H1 (cell line): ENCODE results near the gene ZNF808. TPM values are rescaled to one million over a fixed set of nuclear protein-coding genes. Genes with fewer than 3 reads are reported as not detected.

Experiments
- BCL11A ChIP-seq, 2 experiments: IDR thresholded peaks; one replicate each; pipeline ENCODE4 v1.6.1; 2011; ENCODE audit warnings: low read depth in 2 of 2, low read length in 2 of 2, mild to moderate bottlenecking in 2 of 2
- CBX5 ChIP-seq: fragments of 300-800, 300-1000 bp; sonication (generic); IDR thresholded peaks from 2 replicates; pipeline ENCODE4 v1.7.1; 2016; ENCODE audit warnings: antibody characterized with exemption, low read length, low read depth
- CEBPB ChIP-seq: IDR thresholded peaks from 2 replicates; pipeline ENCODE4 v1.6.1; 2012; ENCODE audit warnings: low read depth, low read length
- CHD1 ChIP-seq: IDR thresholded peaks from 2 replicates; pipeline ENCODE4 v1.6.1; 2012; ENCODE audit warnings: low read depth, low read length, improper control_type of control experiment
- EP300 ChIP-seq, 2 experiments: IDR thresholded peaks; 1 replicate in 1 of 2; 2 replicates in 1 of 2; pipeline ENCODE4 v1.6.1; 2011 to 2012; ENCODE audit warnings: low read depth in 2 of 2, low read length in 2 of 2, mild to moderate bottlenecking in 2 of 2, borderline replicate concordance in 1 of 2, inconsistent platforms in 1 of 2, moderate library complexity in 1 of 2
- HDAC6 ChIP-seq: IDR thresholded peaks from one replicate; pipeline ENCODE4 v1.7.1; 2012; ENCODE audit warnings: low read depth, mild to moderate bottlenecking, inconsistent platforms, low read length, moderate library complexity
- KDM1A ChIP-seq: fragments of 200-600, 300-600 bp; sonication (generic); IDR thresholded peaks from 2 replicates; pipeline ENCODE4 v1.7.1; 2016; ENCODE audit warnings: mild to moderate bottlenecking, low read length, borderline replicate concordance
- KDM4A ChIP-seq: IDR thresholded peaks from one replicate; pipeline ENCODE4 v1.7.1; 2012; ENCODE audit warnings: low read depth, mild to moderate bottlenecking, moderate library complexity, low read length, inconsistent platforms; ENCODE audit not compliant: severe bottlenecking
- KDM5A ChIP-seq: fragments of 200-600 bp; IDR thresholded peaks from 2 replicates; pipeline ENCODE4 v1.7.1; 2012; ENCODE audit warnings: mild to moderate bottlenecking, low read length, inconsistent platforms, mixed read lengths
- NANOG ChIP-seq: IDR thresholded peaks from 2 replicates; pipeline ENCODE4 v1.6.1; 2011; ENCODE audit warnings: low read length, low read depth, mild to moderate bottlenecking, inconsistent platforms; ENCODE audit not compliant: insufficient read depth, poor library complexity, severe bottlenecking
- NRF1 ChIP-seq: IDR thresholded peaks from 2 replicates; pipeline ENCODE4 v1.6.1; 2011; ENCODE audit warnings: mild to moderate bottlenecking, low read depth, low read length, improper control_type of control experiment
- RBBP5 ChIP-seq: IDR thresholded peaks from 2 replicates; pipeline ENCODE4 v1.7.1; 2012; ENCODE audit warnings: low read depth, mild to moderate bottlenecking, inconsistent platforms, low read length, moderate library complexity, borderline replicate concordance
- SAP30 ChIP-seq: fragments of 300-600 bp; sonication (generic); IDR thresholded peaks from 2 replicates; pipeline ENCODE4 v1.7.1; 2012; ENCODE audit warnings: low read length, moderate library complexity, mild to moderate bottlenecking, inconsistent platforms; ENCODE audit not compliant: insufficient read depth, insufficient replicate concordance
- SIX5 ChIP-seq: IDR thresholded peaks from 2 replicates; pipeline ENCODE4 v1.6.1; 2011; ENCODE audit warnings: mild to moderate bottlenecking, low read depth, low read length
- SP4 ChIP-seq: IDR thresholded peaks from 2 replicates; pipeline ENCODE4 v1.6.1; 2012; ENCODE audit warnings: low read length, inconsistent platforms
- SRF ChIP-seq: IDR thresholded peaks from 2 replicates; pipeline ENCODE4 v1.6.1; 2011; ENCODE audit warnings: mild to moderate bottlenecking, low read depth, low read length, moderate library complexity
- ZNF274 ChIP-seq: IDR thresholded peaks from 2 replicates; pipeline ENCODE4 v1.7.0; 2012; ENCODE audit warnings: low read length, borderline replicate concordance; ENCODE audit errors: extremely low read depth
- polyA plus RNA-seq, 7 experiments: library from polyadenylated mRNA; depleted of rRNA in 3 of 7; stranded (reverse) in 5 of 7; unstranded in 2 of 7; fragments of >200 nt in 5 of 7; fragments of 200-250 nt in 2 of 7; gene quantifications; 1 replicate in 5 of 7; 2 replicates in 1 of 7; 4 replicates in 1 of 7; pipeline versions ENCODE4 v1.2.1 to v1.2.3, GENCODE V29; 2011 to 2013; ENCODE audit warnings: missing spikeins in 2 of 7, mixed read lengths in 2 of 7
- total RNA-seq: library from RNA; stranded (reverse); fragmentation: NEBNext Ultra II Directional; extraction: Animal tissue kit (Norgen Biotek cat#: 25700); gene quantifications from 2 replicates; pipeline ENCODE4 v1.2.1, GENCODE V29; 2021

ZNF808 gene
- total and polyA plus RNA-seq, 2 of the 8 experiments (the other 6 are each of a cell fraction or from before 2014, with no cell fraction given): 3.9 to 25.9 TPM

DNA sequence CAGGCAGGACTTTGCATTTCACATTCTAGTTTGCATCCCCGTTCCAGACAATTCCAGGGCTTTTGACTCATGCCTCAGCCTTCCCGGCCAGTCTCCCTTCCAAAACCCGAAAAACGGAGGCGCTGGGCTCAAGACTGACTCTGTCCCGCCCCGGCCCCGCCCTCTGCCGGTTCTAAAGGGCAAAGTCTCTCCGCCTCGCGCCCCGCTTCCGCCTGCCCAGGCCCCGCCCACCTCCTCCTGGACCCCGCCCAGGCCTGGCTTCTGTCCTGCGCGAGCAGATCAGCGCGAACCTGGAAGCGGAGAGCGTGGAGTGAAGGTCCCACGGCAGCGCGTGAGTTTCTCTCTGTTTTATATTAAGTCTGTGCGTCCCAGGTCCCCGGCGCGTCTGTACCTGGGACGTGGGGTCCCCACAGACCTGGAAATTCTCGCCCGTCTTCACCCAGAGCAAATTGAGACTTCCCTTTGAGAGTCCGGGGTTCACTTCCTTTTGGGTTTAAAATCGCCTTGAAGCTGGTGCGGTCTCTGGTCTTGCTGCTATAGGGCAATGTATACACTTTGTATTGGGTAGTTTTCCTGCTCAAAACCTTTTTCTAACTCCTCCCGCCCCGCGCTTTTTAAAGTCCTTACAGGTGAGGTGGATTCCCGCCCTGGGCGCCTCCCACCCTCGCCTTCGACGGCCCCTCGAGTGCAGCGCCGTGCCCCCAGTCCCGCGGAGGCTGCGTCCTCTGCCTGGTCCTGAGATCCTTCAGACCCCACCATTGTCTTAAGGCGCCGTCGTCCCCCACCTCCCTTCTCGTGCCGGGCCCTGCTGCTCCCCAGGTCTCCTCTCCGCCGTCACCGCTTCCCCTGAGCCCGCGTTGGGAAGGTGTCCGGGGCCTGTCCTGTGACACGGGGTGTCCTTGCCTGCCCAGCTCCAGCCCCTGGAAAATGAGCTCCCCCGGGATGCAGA lies 73.8 kb downstream of the ZNF808 start (continued):
- TF ChIP-seq SAP30: no peak
- TF ChIP-seq KDM5A: no peak
- no peak for TF ChIP-seq CHD1
- TF ChIP-seq KDM4A: peak; percentile 85
- TF ChIP-seq EP300 (IDR thresholded peaks at IDR 0.05; ENCODE audit: borderline replicate concordance in 1 of 2, low read depth in 2 of 2, low read length in 2 of 2): no peak
- no peak for TF ChIP-seq SP4
- no peak for TF ChIP-seq KDM1A
- no peak for TF ChIP-seq CEBPB
- TF ChIP-seq NRF1: no peak
- TF ChIP-seq BCL11A (IDR thresholded peaks at IDR 0.05; ENCODE audit: low read depth in 2 of 2, low read length in 2 of 2): no peak
- TF ChIP-seq ZNF274: no peak
- no peak for TF ChIP-seq SIX5
- no peak for TF ChIP-seq CBX5
- TF ChIP-seq SRF: no peak
- 0 out of 2 replicates have a peak, but pooled peaks have one; percentile 23 for TF ChIP-seq RBBP5
- no peak for TF ChIP-seq HDAC6
- TF ChIP-seq NANOG: no peak
